Endothelial cell (in vitro differentiated cells): Measurements from ENCODE around the gene SFXN1. TPM values are rescaled to one million over a fixed set of nuclear protein-coding genes. Genes with fewer than 3 reads are reported as not detected.

Experiments
- DNase-seq: peaks from one replicate; pipeline ENCODE4 v3.0.0; 2021; ENCODE audit warnings: low spot score
- H3K27ac Mint-ChIP-seq: one replicate; pipeline ENCODE4 v1.8.0; 2021; ENCODE audit warnings: mixed read lengths, inconsistent platforms; ENCODE audit not compliant: unreplicated experiment
- H3K27me3 Mint-ChIP-seq: one replicate; pipeline ENCODE4 v1.8.0; 2021; ENCODE audit warnings: mild to moderate bottlenecking, moderate library complexity, mixed read lengths, inconsistent platforms; ENCODE audit not compliant: unreplicated experiment
- H3K36me3 Mint-ChIP-seq: one replicate; pipeline ENCODE4 v1.8.0; 2021; ENCODE audit warnings: mild to moderate bottlenecking, low read depth, mixed read lengths, inconsistent platforms; ENCODE audit not compliant: unreplicated experiment
- H3K4me1 Mint-ChIP-seq: one replicate; pipeline ENCODE4 v1.8.0; 2021; ENCODE audit warnings: mild to moderate bottlenecking, mixed read lengths, inconsistent platforms; ENCODE audit not compliant: unreplicated experiment
- H3K4me3 Mint-ChIP-seq: one replicate; pipeline ENCODE4 v1.8.0; 2021; ENCODE audit warnings: mild to moderate bottlenecking, mixed read lengths, inconsistent platforms; ENCODE audit not compliant: unreplicated experiment
- H3K9me3 Mint-ChIP-seq: one replicate; pipeline ENCODE4 v1.8.0; 2021; ENCODE audit warnings: mixed read lengths, inconsistent platforms; ENCODE audit not compliant: unreplicated experiment
- total RNA-seq: library from RNA; stranded (reverse); fragmentation: NEBNext Ultra II Directional; extraction: Animal tissue kit (Norgen Biotek cat#: 25700); gene quantifications from one replicate; pipeline ENCODE4 v1.2.1, GENCODE V29; 2021; ENCODE audit not compliant: unreplicated experiment
- TF ChIP-seq, protein P1 (sequence below): fragments of 200-600 bp; sonication (generic); IDR thresholded peaks from one replicate; pipeline ENCODE4 v1.5.0; 2021; ENCODE audit warnings: antibody characterized with exemption; ENCODE audit not compliant: unreplicated experiment

SFXN1 gene
- total RNA-seq, 1 donor from 2014 or later: 53.9 TPM

DNA sequence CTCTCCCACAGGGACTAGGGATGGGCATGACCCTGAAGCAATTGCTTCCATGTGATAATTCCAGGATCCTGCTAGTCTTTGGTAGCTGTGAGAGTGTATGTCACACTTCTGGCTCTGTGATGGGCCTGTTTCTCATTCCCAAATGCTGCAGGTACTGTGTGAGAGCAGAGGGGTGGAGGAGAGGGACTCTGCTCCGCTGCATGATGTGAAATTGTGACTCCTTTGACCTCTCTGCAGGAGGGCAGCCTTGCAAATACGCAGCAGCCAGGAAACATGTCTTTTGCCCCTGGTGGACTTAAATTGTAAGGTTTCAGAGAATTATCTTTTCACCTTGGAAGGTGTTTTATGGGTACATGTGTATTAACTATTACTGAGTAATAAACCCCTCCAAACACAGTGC, 61.6 kb downstream of the SFXN1 start:
- TF ChIP-seq, protein P1, sequence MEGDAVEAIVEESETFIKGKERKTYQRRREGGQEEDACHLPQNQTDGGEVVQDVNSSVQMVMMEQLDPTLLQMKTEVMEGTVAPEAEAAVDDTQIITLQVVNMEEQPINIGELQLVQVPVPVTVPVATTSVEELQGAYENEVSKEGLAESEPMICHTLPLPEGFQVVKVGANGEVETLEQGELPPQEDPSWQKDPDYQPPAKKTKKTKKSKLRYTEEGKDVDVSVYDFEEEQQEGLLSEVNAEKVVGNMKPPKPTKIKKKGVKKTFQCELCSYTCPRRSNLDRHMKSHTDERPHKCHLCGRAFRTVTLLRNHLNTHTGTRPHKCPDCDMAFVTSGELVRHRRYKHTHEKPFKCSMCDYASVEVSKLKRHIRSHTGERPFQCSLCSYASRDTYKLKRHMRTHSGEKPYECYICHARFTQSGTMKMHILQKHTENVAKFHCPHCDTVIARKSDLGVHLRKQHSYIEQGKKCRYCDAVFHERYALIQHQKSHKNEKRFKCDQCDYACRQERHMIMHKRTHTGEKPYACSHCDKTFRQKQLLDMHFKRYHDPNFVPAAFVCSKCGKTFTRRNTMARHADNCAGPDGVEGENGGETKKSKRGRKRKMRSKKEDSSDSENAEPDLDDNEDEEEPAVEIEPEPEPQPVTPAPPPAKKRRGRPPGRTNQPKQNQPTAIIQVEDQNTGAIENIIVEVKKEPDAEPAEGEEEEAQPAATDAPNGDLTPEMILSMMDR: no peak
- H3K9me3 Mint-ChIP-seq: no peaks in the 10 kb centered on the region
- H3K36me3 Mint-ChIP-seq: no peaks in the 10 kb centered on the region
- H3K27ac Mint-ChIP-seq: no peak overlapping the region
- peaks cover 2% of the 10 kb centered on the region for H3K27me3 Mint-ChIP-seq
- peaks cover 13% of the 10 kb centered on the region for H3K4me1 Mint-ChIP-seq
- no peak for DNase-seq
- no peak overlapping the region for H3K4me3 Mint-ChIP-seq

DNA sequence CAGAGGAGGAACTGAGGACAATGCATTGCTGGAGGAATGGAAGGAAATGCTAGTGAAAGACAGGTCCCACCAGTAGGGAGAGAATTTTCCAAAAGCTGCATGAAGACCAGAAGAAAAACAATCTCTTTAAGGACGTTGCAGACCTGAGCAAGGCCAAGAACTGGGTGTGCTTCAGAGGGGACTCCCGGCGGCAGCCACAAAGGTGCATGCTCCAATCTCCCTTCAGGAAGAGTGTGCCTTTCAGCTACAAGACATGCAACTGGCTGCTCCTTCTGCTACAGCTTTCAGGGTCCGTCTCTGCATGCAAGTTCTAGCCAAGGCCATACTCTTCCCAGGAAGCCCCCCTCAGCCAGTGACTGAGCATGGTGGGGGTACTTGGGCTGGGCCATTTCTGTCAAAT, 62.9 kb downstream of the SFXN1 start:
- TF ChIP-seq, protein P1: no peak
- Mint-ChIP-seq H3K4me3 (no peak overlapping the region), H3K27me3 (no peaks in the 10 kb centered on the region), H3K9me3 (no peaks in the 10 kb centered on the region), H3K27ac (no peak overlapping the region), H3K36me3 (no peaks in the 10 kb centered on the region), H3K4me1 (peaks cover 12% of the 10 kb centered on the region)
- no peak for DNase-seq

DNA sequence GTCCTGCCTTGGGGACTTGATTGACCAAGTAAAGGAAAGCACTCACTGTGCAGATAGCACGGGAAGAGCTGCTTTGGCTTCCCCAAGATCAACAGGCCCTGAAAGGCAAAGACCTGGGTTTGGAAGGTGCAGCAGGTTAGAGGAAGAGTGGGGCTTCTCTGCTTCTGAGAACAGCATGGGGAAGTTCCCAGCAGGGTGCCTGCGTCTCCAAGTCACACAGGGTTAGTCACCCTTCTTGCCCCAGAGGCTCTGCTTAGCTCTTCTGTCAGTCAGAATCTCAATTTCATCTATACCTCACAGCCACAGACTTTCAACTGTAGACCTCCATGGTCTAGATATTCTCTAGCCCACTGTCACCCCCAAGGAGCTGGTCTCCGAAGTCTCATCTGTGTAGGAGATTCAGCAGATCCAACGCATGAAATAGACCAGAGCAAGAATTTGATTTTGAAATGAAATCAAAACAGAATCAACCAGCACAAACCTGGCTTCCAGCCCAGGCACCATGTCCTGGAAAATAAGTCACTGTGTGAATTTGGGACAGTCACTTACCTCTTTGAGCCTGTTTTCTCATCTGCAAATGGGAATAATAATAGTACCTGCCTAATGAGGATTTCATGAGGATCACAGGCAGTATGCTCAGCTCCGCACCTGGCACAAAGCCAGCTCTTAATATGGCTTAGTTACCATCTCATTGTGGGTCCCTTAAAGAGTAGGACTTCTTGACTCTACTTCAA, 64.0 kb downstream of the SFXN1 start:
- H3K4me3 Mint-ChIP-seq: no peak overlapping the region
- no peaks in the 10 kb centered on the region for H3K27me3 Mint-ChIP-seq
- no peaks in the 10 kb centered on the region for H3K9me3 Mint-ChIP-seq
- H3K36me3 Mint-ChIP-seq: no peaks in the 10 kb centered on the region
- TF ChIP-seq, protein P1: no peak
- peaks cover 14% of the 10 kb centered on the region for H3K4me1 Mint-ChIP-seq
- no peak for DNase-seq
- no peak overlapping the region for H3K27ac Mint-ChIP-seq

DNA sequence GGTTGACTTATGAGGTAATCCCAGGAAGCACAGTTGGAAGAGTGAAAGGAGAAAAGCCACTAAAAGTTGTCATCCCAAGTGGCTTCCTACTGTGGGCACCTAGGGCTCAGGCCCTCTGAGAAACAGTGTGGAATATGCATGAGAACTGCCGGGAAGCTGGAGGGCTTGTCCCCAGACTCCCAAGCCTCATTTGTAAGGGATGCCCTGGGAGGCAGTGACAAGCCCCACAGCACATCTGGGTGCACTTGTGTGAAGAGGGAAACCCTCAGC, 64.5 kb downstream of the SFXN1 start:
- Mint-ChIP-seq H3K36me3 (no peaks in the 10 kb centered on the region), H3K4me1 (peaks cover 15% of the 10 kb centered on the region), H3K9me3 (no peaks in the 10 kb centered on the region), H3K27ac (no peak overlapping the region), H3K4me3 (no peak overlapping the region), H3K27me3 (no peaks in the 10 kb centered on the region)
- TF ChIP-seq, protein P1: no peak
- no peak for DNase-seq

DNA sequence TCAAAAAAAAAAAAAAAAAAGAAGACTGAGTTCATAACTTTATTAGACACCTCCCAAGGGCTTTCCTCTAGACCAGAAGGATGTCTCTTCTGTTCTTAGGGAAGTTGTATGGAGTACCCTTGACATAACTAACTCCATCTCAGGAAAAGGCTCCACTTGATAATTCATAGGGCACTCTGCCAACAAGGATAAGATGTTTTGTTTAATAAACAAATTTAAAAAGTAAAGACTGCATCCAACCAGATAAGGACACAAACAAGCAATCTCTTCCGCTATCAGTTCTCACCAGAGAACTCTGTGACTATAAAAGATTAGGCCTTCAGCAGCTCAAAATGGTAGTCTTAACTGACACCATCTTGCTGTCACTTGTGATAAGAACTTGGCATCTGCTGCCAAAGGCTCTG, 65.8 kb downstream of the SFXN1 start:
- Mint-ChIP-seq H3K9me3 (no peaks in the 10 kb centered on the region), H3K36me3 (no peaks in the 10 kb centered on the region), H3K4me3 (no peak overlapping the region), H3K27ac (no peak overlapping the region), H3K4me1 (peaks cover 24% of the 10 kb centered on the region), H3K27me3 (no peaks in the 10 kb centered on the region)
- TF ChIP-seq, protein P1: no peak
- DNase-seq: no peak
